Hematopoietic multipotent progenitor cell treated with erythropoietin and hydrocortisone succinate and interleukin-3 and kit ligand, for 15 days (in vitro differentiated cells): Measurements from ENCODE around the gene FGD6.
A peak's percentile ranks its signal among the peaks of the same experiment; 100 is the strongest.
"Not testable (repeated sequence)": the region's sequence is repeated elsewhere in the genome, so short reads cannot be mapped to it uniquely, and the experiment has no call there.

ENCODE experiments used
- DNase-seq: peaks from one replicate; pipeline ENCODE4 v3.0.0-alpha.2; 2015; ENCODE audit warnings: low spot score

Gene FGD6

GRCh38 chr12:95126076-95126475 is 91.2 kb downstream of the FGD6 start:
- DNase-seq = no peak

GRCh38 chr12:95124106-95124505 is 93.2 kb downstream of the FGD6 start:
- no peak for DNase-seq

GRCh38 chr12:95118788-95119179 is 98.5 kb downstream of the FGD6 start:
- no peak for DNase-seq

- no peak for DNase-seq
These were observed 99.0 kb downstream of the FGD6 start for GRCh38 chr12:95118138-95118787.

- peak; percentile 82 for DNase-seq
These were observed 100.1 kb downstream of the FGD6 start for GRCh38 chr12:95117178-95117599.

- no peak for DNase-seq
These were observed 100.5 kb downstream of the FGD6 start for GRCh38 chr12:95116773-95117172.

- DNase-seq = no peak
These were observed 100.9 kb downstream of the FGD6 start for GRCh38 chr12:95116341-95116740.

GRCh38 chr12:95115641-95116040 is 101.6 kb downstream of the FGD6 start:
- no peak for DNase-seq

- no peak for DNase-seq
These were observed 102.4 kb downstream of the FGD6 start for GRCh38 chr12:95114766-95115405.

GRCh38 chr12:95107362-95107761 is 109.9 kb downstream of the FGD6 start:
- no peak for DNase-seq

- no peak for DNase-seq
These were observed 111.7 kb downstream of the FGD6 start for GRCh38 chr12:95105540-95105939.

- no peak for DNase-seq
These were observed 112.3 kb downstream of the FGD6 start for GRCh38 chr12:95104919-95105452.

GRCh38 chr12:95102916-95103671 is 114.2 kb downstream of the FGD6 start:
- no peak for DNase-seq

- not testable (repeated sequence) for DNase-seq
These were observed 115.3 kb downstream of the FGD6 start for GRCh38 chr12:95101957-95102356.

- no peak for DNase-seq
These were observed 116.7 kb downstream of the FGD6 start for GRCh38 chr12:95100264-95101190.

GRCh38 chr12:95099270-95099790 is 117.9 kb downstream of the FGD6 start:
- DNase-seq = no peak

GRCh38 chr12:95096852-95097251 is 120.4 kb downstream of the FGD6 start:
- DNase-seq = no peak

- DNase-seq = no peak
These were observed 120.9 kb downstream of the FGD6 start for GRCh38 chr12:95096378-95096777.

GRCh38 chr12:95095866-95096265 is 121.4 kb downstream of the FGD6 start:
- DNase-seq = not testable (repeated sequence)

GRCh38 chr12:95089462-95089861 is 127.8 kb downstream of the FGD6 start:
- no peak for DNase-seq

- no peak for DNase-seq
These were observed 128.9 kb downstream of the FGD6 start for GRCh38 chr12:95088379-95088778.

GRCh38 chr12:95085612-95086011 is 131.7 kb downstream of the FGD6 start:
- DNase-seq = no peak
